Gastroesophageal sphincter (tissue), 4 donors: Measurements from ENCODE around the gene PYGM. TPM values are rescaled to one million over a fixed set of nuclear protein-coding genes. Genes with fewer than 3 reads are reported as not detected.

Experiments
- ATAC-seq: fragments of 150-250 bp; one replicate; pipeline ENCODE4 v1.9.1; 2016; ENCODE audit warnings: mild to moderate bottlenecking, moderate library complexity
- H3K27ac ChIP-seq, 4 donors: fragments of 200-600 bp; sonication (generic) in 3 of 4; 1 replicate in 3 of 4; 2 replicates in 1 of 4; pipeline ENCODE4 v1.5.1; 2016 to 2019
- H3K27me3 ChIP-seq: fragments of 200-600 bp; sonication (generic); one replicate; pipeline ENCODE4 v1.5.1; 2019
- H3K36me3 ChIP-seq, 2 donors: fragments of 200-600 bp; sonication (generic); one replicate each; pipeline ENCODE4 v1.5.1; 2019; ENCODE audit warnings: control low read depth in 1 of 2
- H3K4me1 ChIP-seq, 3 donors: fragments of 200-600 bp; sonication (generic); 1 replicate in 2 of 3; 2 replicates in 1 of 3; pipeline ENCODE4 v1.5.1; 2016 to 2019; ENCODE audit warnings: control low read depth in 2 of 3
- H3K4me3 ChIP-seq, 2 donors: fragments of 200-600 bp; sonication (generic); one replicate each; pipeline ENCODE4 v1.5.1; 2019; ENCODE audit warnings: mild to moderate bottlenecking in 1 of 2, moderate library complexity in 1 of 2
- H3K9me3 ChIP-seq, 3 donors: fragments of 200-600 bp; sonication (generic); one replicate each; pipeline ENCODE4 v1.5.1; 2017 to 2019; ENCODE audit warnings: control low read depth in 2 of 3
- CTCF ChIP-seq, 4 experiments: fragments of 200-600 bp in 2 of 4; fragments of 450-650 bp in 2 of 4; sonication (generic) in 1 of 4; IDR thresholded peaks; one replicate each; pipeline ENCODE4 v1.5.1; 2017 to 2019; ENCODE audit warnings: antibody characterized with exemption in 4 of 4, mild to moderate bottlenecking in 2 of 4, moderate library complexity in 2 of 4
- EP300 ChIP-seq: sonication (generic); formaldehyde crosslinking; IDR thresholded peaks from one replicate; pipeline ENCODE4 v1.6.1; 2017; ENCODE audit warnings: antibody characterized with exemption, mild to moderate bottlenecking
- POLR2A ChIP-seq, 2 donors: fragments of 450-650 bp; IDR thresholded peaks; one replicate each; pipeline ENCODE4 v1.6.1; 2017; ENCODE audit warnings: antibody characterized with exemption in 2 of 2, mild to moderate bottlenecking in 2 of 2, moderate library complexity in 1 of 2
- POLR2AphosphoS5 ChIP-seq: sonication (generic); formaldehyde crosslinking; IDR thresholded peaks from one replicate; pipeline ENCODE4 v1.6.1; 2017; ENCODE audit warnings: antibody characterized with exemption
- WGBS, 2 donors: methylation state at CpG; one replicate each; pipeline ENCODE4 v1.1.5; 2018; ENCODE audit warnings: low coverage in 1 of 2; 5-methylcytosine and 5-hydroxymethylcytosine counted together
- total RNA-seq, 4 donors: library from RNA; depleted of rRNA; stranded (reverse); fragments of >200 nt; gene quantifications; one replicate each; pipeline ENCODE4 v1.1.0, GENCODE V29; 2016

PYGM gene
- total RNA-seq, 4 donors from 2014 or later = 10.5 to 55.2 (median 32.8) TPM

- 0% methylated on average over 12 of the region's 52 CpGs; no CpG with 5 or more reads in 1 of the 2 donors for WGBS, 2 donors
- peaks cover 0 to 16% of the 10 kb centered on the region in 2 donors for H3K36me3 ChIP-seq
- peak; percentile 89 for TF ChIP-seq POLR2AphosphoS5
- no peak for TF ChIP-seq EP300
- peak; percentile 63 to 76 for TF ChIP-seq POLR2A (IDR thresholded peaks at IDR 0.05)
- no peak for TF ChIP-seq CTCF (IDR thresholded peaks at IDR 0.05)
- no peaks in the 10 kb centered on the region for H3K9me3 ChIP-seq
- H3K4me1 ChIP-seq = peaks cover 0 to 70% (median 17%) of the 10 kb centered on the region in 3 donors
- peak; percentile 83 for ATAC-seq
- no peaks in the 10 kb centered on the region for H3K27me3 ChIP-seq
- H3K27ac ChIP-seq = peak overlapping the region; percentile 91 to 96 (median 94)
- H3K4me3 ChIP-seq = peak overlapping the region; percentile 37 to 73
Observed at GRCh38 chr11:64745521-64746328, 14.0 kb downstream of the PYGM start.

GRCh38 chr11:64745189-64745520 lies 14.6 kb downstream of the PYGM start:
- H3K36me3 ChIP-seq = peaks cover 0 to 10% of the 10 kb centered on the region in 2 donors
- H3K4me1 ChIP-seq = peaks cover 0 to 72% (median 17%) of the 10 kb centered on the region in 3 donors
- no peaks in the 10 kb centered on the region for H3K27me3 ChIP-seq
- WGBS, 2 donors = no CpG with 5 or more reads among the region's 20 CpGs
- peak; percentile 3 for ATAC-seq
- no peaks in the 10 kb centered on the region for H3K9me3 ChIP-seq
- TF ChIP-seq POLR2AphosphoS5 = peak; percentile 6
- TF ChIP-seq CTCF (IDR thresholded peaks at IDR 0.05) = no peak
- H3K27ac ChIP-seq = peak overlapping the region; percentile 91 to 96 (median 94)
- peak overlapping the region; percentile 37 to 73 for H3K4me3 ChIP-seq

GRCh38 chr11:64744544-64745188 lies 15.1 kb downstream of the PYGM start:
- H3K4me3 ChIP-seq = peak overlapping the region; percentile 37 to 73
- ATAC-seq = no peak
- no peaks in the 10 kb centered on the region for H3K27me3 ChIP-seq
- peak overlapping the region; percentile 91 to 96 (median 94) for H3K27ac ChIP-seq
- TF ChIP-seq POLR2A (IDR thresholded peaks at IDR 0.05) = no peak
- no peak for TF ChIP-seq EP300
- TF ChIP-seq POLR2AphosphoS5 = no peak
- TF ChIP-seq CTCF (IDR thresholded peaks at IDR 0.05) = no peak
- H3K36me3 ChIP-seq = peaks cover 0 to 10% of the 10 kb centered on the region in 2 donors
- H3K4me1 ChIP-seq = peaks cover 0 to 72% (median 17%) of the 10 kb centered on the region in 3 donors
- 0% methylated on average over 2 of the region's 89 CpGs; no CpG with 5 or more reads in 1 of the 2 donors for WGBS, 2 donors
- no peaks in the 10 kb centered on the region for H3K9me3 ChIP-seq

- H3K36me3 ChIP-seq = peaks cover 0 to 11% of the 10 kb centered on the region in 2 donors
- H3K27me3 ChIP-seq = no peaks in the 10 kb centered on the region
- peak; percentile 49 for ATAC-seq
- peaks cover 0 to 72% (median 17%) of the 10 kb centered on the region in 3 donors for H3K4me1 ChIP-seq
- no peaks in the 10 kb centered on the region for H3K9me3 ChIP-seq
- 3% methylated on average over 17 of the region's 57 CpGs; no CpG with 5 or more reads in 1 of the 2 donors for WGBS, 2 donors
- H3K4me3 ChIP-seq = peak within 1 kb of the TSS; percentile 37 to 73
- TF ChIP-seq POLR2AphosphoS5 = peak; percentile 5
- peak; percentile 13 to 36 for TF ChIP-seq POLR2A (IDR thresholded peaks at IDR 0.05)
- TF ChIP-seq CTCF (IDR thresholded peaks at IDR 0.05) = peak in 3 of 4 experiments; percentile 77 to 89 (median 84)
- TF ChIP-seq EP300 = no peak
- H3K27ac ChIP-seq = peak within 1 kb of the TSS; percentile 91 to 96 (median 94)
Observed at GRCh38 chr11:64743591-64744543, 15.9 kb downstream of the PYGM start, which contains the start of gene RASGRP2. TSS of gene RASGRP2 (minus strand) at chr11:64744142. CDS start at chr11:64742866, 1,276 bp downstream.
